WTC11 (cell line): ENCODE data around the gene TMTC3.

Source experiments
- FOXJ3 ChIP-seq: sonication (generic); formaldehyde crosslinking; IDR thresholded peaks from 2 replicates; pipeline ENCODE4 v1.9.0; 2021; ENCODE audit warnings: missing genetic modification reagents, mild to moderate bottlenecking, borderline replicate concordance
- USF2 ChIP-seq: sonication (generic); formaldehyde crosslinking; IDR thresholded peaks from 2 replicates; pipeline ENCODE4 v1.8.1; 2023; ENCODE audit warnings: mild to moderate bottlenecking, missing genetic modification reagents, moderate library complexity
- TF ChIP-seq, protein P1 (sequence below): fragments of 200-600 bp; IDR thresholded peaks from 2 replicates; pipeline ENCODE4 v1.8.0; 2022; ENCODE audit warnings: antibody characterized with exemption
- TF ChIP-seq, protein P2 (sequence below): sonication (generic); formaldehyde crosslinking; IDR thresholded peaks from 2 replicates; pipeline ENCODE4 v1.8.1; 2023; ENCODE audit warnings: mild to moderate bottlenecking, moderate library complexity, missing genetic modification reagents
- TF ChIP-seq, protein P3 (sequence below): sonication (generic); formaldehyde crosslinking; IDR thresholded peaks from 2 replicates; pipeline ENCODE4 v1.8.0; 2022; ENCODE audit warnings: mild to moderate bottlenecking, missing genetic modification reagents

DNA sequence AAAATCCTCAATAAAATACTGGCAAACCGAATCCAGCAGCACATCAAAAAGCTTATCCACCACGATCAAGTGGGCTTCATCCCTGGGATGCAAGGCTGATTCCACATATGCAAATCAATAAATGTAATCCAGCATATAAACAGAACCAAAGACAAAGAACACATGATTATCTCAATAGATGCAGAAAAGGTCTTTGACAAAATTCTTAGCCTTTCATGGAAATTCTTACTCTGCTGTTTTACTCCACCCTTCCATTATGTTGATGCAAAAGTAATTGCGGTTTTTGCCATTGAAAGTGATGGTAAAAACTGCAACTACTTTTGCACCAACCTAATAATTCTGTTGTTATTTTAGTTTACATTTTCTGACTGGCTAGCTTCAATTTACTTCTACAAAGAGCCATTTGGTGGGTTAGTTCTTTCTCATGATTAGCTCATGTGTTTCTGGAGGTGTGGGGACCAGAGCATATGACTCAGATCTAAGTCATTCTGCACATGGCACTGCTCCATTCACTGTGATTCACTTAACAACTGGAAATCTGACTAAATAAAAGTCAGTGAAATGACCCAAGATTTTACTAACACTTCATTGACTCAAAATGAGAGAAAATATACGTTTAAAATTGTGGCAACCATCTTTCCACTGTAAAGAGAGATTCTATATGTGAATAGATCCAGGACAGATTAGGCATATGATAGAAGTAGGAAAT, 99.9 kb downstream of the TMTC3 start:
- TF ChIP-seq USF2 (CRISPR knock-in tag) (no peak), FOXJ3 (CRISPR knock-in tag) (no peak)
- TF ChIP-seq, protein P1, sequence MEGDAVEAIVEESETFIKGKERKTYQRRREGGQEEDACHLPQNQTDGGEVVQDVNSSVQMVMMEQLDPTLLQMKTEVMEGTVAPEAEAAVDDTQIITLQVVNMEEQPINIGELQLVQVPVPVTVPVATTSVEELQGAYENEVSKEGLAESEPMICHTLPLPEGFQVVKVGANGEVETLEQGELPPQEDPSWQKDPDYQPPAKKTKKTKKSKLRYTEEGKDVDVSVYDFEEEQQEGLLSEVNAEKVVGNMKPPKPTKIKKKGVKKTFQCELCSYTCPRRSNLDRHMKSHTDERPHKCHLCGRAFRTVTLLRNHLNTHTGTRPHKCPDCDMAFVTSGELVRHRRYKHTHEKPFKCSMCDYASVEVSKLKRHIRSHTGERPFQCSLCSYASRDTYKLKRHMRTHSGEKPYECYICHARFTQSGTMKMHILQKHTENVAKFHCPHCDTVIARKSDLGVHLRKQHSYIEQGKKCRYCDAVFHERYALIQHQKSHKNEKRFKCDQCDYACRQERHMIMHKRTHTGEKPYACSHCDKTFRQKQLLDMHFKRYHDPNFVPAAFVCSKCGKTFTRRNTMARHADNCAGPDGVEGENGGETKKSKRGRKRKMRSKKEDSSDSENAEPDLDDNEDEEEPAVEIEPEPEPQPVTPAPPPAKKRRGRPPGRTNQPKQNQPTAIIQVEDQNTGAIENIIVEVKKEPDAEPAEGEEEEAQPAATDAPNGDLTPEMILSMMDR = no peak
- TF ChIP-seq, protein P2, sequence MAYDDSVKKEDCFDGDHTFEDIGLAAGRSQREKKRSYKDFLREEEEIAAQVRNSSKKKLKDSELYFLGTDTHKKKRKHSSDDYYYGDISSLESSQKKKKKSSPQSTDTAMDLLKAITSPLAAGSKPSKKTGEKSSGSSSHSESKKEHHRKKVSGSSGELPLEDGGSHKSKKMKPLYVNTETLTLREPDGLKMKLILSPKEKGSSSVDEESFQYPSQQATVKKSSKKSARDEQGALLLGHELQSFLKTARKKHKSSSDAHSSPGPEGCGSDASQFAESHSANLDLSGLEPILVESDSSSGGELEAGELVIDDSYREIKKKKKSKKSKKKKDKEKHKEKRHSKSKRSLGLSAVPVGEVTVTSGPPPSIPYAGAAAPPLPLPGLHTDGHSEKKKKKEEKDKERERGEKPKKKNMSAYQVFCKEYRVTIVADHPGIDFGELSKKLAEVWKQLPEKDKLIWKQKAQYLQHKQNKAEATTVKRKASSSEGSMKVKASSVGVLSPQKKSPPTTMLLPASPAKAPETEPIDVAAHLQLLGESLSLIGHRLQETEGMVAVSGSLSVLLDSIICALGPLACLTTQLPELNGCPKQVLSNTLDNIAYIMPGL (CRISPR knock-in tag) = no peak
- TF ChIP-seq, protein P3, sequence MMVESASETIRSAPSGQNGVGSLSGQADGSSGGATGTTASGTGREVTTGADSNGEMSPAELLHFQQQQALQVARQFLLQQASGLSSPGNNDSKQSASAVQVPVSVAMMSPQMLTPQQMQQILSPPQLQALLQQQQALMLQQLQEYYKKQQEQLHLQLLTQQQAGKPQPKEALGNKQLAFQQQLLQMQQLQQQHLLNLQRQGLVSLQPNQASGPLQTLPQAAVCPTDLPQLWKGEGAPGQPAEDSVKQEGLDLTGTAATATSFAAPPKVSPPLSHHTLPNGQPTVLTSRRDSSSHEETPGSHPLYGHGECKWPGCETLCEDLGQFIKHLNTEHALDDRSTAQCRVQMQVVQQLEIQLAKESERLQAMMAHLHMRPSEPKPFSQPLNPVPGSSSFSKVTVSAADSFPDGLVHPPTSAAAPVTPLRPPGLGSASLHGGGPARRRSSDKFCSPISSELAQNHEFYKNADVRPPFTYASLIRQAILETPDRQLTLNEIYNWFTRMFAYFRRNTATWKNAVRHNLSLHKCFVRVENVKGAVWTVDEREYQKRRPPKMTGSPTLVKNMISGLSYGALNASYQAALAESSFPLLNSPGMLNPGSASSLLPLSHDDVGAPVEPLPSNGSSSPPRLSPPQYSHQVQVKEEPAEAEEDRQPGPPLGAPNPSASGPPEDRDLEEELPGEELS = no peak
